GM18909 (cell line): ENCODE results near the gene IGFBP6.
A peak's percentile ranks its signal among the peaks of the same experiment; 100 is the strongest.
"Not testable (repeated sequence)": the region's sequence is repeated elsewhere in the genome, so short reads cannot be mapped to it uniquely, and the experiment has no call there.

Source experiments
- ATAC-seq: cut with Tn5 transposase; IDR thresholded peaks from one replicate; pipeline ENCODE4 v1.9.1; 2021; ENCODE audit warnings: mild to moderate bottlenecking; ENCODE audit not compliant: unreplicated experiment, poor library complexity

The IGFBP6 gene

DNA sequence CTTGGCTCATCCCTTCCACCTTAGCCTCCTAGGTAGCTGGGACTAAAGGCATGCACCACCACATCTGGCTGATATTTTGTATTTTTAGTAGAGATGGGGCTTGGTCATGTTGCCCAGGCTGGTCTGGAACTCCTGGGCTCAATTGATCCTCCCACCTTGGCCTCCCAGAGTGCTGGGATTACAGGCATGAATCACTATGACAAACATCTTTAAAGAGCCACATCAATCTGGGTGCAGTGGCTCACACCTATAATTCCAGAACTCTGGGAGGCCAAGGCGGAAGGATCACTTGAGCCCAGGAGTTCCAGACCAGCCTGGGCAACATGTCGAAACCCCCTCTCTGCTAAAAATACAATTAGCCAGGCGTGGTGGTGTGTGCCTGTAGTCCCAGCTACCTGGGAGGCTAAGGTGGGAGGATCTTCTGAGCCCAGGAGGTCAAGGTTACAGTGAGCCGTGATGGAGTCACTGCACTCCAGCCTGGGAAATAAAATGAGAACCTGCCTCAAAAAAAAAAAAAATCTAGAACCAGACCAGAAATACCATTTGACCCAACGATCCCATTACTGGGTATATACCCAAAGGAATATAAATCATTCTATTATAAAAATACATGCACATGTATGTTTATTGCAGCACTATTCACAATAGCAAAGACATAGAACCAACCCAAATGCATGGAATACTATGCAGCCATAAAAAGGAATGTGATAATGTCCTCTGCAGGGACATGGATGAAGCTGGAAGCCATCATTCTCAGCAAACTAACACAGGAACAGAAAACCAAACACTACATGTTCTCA lies 2.5 kb upstream of the IGFBP6 start:
- not testable (repeated sequence) for ATAC-seq

DNA sequence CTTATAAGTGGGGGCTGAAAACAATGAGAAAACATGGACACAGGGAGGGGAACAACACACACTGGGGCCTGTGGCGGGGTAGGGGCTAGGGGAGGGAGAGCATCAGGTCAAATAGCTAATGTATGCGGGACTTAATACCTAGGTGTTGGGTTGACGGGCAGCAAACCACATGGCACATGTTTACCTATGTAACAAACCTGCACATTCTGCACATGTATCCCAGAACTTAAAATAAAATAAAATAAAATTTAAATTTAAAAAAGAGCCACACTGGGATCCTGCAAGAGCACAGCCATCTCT lies 1.9 kb upstream of the IGFBP6 start:
- ATAC-seq: not testable (repeated sequence)

DNA sequence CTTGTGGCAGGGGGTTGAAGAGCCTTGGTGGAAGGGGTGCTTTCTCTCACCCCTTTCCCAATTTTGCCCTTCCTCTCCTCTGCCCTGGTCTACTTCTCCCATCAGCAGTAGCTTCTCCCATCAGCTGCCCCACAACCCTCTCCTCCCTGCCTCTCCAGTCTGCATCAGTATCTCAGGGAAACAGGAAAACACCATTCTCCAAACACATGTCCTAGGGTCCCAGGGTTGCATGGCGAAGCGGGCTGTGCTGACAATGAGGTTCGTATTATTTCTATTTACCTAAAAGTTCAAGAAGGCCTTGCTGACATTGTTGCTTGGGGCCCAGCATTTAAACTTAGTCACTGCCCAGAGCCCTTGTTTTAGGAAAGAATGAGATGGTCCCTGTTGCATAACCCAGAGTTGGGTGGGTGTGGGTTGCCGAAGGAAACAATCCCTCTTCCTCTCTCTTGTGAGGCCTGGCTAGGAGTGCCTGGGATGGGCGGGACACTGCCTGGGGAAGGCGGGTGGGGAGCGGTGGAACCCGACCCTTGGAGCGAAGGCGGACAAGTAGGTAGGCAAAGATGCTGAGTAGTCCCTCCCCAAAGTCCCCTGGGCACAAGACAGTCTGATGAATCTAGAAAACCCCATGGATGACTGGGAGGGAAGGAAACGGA lies 1.3 kb upstream of the IGFBP6 start:
- no peak for ATAC-seq

DNA sequence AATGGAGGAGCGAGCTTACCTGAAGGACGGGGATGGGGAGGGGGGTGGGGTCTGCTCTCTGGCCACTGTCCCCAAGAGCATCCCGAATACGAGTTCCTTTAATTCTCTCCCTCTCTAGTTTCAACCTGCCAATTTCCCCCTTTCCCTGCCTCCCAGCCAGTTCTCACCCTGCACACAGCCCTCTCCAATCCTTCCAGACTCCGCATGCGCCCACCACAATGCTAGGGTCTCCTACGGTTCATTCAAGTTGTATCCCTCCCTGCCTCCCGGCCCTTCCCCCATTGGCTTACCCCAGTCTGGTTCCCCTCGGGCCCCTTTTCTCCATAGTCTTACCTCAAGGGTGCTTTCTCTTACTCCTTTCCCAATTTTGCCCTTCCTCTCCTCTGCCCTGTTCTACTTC lies 708 bp upstream of the IGFBP6 start:
- ATAC-seq: no peak

DNA sequence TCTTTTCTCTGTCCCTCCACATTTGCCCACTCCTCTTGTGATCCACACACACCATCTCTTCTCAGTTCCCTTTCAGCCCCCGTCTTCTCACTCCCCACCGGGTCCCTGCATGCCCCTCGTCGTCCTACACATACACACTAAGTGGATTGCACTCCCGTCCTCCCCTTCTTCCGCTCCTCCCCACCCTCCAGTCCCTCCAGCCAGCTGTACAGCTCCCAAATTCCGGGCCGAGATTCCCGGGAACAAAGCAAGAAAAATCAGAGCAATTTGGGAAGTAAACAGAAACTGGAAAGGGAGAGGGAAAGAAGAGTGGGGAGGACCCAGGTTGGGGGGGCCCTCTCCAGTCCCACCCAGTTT lies 282 bp upstream of the IGFBP6 start:
- ATAC-seq: no peak

DNA sequence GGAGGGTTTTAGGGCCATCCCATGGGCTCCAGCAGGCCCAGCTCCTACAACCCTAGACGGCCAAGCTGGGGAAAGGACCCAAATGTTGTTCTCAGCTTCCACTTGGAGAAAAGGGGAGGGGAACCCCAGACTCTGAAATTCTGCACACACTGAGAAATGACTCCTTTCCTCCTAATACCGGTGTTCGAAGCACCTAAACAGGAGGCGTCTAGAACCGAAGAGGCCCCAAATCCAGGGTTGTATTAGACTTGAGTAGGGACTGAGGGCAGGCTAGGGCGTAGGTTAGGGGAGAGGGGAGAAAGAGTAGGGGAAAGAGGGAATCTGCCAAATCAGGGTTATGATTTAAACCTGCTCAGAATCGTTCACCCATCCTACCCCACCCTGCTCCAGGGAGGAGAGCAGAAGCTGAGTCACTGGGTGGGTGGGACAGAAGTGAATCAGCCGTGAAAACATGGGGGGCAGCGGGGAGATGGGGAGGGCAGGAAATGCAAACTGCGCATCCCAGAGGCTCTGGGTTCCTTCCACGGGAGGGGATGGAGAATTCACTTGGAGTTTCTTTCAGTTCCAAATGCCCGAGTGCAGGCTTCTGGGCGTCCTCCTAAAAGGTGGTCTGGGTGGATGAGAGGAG lies 1.0 kb downstream of the IGFBP6 start:
- no peak for ATAC-seq

DNA sequence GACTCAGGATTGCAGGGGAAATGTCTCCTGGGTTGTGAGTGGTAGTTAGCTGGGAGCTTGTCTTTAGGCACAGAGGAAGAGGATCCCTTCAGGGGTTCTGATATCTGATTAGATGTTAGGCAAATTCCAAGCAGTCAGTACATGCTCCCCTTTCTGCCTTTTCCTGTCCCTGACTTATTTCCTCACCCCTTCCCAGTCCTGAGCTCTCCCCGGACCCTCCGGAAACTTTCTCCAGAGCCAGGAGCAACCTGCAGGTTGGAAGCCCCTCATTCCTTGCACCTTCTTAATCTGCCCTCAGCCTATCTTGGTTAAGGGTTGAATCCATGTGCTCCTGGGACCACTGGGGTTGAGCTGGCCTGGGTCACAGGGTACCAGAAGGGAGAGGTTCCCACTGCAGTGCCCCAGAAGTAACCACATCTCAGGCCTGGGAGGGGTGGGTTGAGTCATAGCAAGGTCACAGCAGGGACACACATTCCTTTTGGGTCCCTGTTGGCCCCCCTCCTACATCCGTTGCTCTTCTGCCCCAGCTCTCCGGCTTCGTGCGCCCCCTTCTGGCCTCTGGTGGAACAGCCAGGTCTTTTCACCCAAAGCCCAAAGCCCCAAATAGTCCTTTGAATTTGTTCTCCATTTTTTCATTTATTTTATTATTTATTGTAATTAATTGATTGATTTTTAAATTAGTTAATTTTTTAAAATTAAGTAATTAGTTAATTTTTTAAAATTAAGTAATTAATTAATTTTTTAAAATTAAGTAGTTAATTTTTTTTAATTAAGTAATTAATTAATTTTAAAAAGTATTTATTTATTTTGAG lies 1.8 kb downstream of the IGFBP6 start:
- ATAC-seq: no peak

DNA sequence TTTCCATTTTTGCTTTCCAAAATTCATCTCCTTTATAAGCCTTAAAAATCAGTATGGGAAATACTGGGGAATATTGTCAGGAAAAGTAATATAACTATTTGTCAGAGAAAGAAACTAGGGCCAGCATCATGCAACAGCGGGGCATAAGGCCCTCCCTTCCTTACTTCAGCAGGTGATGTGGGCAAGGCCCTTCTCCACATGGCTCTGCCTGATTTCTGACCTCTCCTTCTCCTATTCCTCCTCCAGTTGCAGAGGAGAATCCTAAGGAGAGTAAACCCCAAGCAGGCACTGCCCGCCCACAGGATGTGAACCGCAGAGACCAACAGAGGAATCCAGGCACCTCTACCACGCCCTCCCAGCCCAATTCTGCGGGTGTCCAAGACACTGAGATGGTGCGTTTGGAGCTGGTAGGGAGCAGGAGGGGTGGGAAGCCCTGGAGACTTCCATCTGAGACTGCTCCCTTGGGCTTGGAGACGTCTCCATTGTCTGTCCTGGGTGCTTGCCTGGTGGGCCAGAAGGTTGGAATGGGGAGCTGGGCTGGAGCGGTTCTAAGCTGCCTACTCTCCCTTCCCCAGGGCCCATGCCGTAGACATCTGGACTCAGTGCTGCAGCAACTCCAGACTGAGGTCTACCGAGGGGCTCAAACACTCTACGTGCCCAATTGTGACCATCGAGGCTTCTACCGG lies 3.1 kb downstream of the IGFBP6 start:
- ATAC-seq: no peak

DNA sequence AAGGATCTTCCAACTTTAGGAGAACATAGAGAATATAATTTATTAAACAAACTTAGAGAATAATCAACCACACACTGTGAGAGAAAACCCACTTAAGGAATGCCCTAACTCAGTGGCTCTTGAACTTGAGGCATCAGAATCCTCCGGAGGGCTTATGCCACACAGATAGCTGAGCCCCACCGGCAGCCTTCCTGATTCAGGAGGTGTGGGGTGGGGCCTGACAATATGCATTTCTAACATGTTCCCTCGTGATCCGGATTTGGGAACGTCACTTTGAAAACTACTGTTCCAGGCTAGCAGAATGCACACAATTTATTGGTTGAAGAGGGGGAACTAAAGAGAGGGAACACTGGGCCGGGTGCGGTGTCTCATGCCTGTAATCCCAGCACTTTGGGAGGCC lies 3.8 kb downstream of the IGFBP6 start:
- no peak for ATAC-seq

DNA sequence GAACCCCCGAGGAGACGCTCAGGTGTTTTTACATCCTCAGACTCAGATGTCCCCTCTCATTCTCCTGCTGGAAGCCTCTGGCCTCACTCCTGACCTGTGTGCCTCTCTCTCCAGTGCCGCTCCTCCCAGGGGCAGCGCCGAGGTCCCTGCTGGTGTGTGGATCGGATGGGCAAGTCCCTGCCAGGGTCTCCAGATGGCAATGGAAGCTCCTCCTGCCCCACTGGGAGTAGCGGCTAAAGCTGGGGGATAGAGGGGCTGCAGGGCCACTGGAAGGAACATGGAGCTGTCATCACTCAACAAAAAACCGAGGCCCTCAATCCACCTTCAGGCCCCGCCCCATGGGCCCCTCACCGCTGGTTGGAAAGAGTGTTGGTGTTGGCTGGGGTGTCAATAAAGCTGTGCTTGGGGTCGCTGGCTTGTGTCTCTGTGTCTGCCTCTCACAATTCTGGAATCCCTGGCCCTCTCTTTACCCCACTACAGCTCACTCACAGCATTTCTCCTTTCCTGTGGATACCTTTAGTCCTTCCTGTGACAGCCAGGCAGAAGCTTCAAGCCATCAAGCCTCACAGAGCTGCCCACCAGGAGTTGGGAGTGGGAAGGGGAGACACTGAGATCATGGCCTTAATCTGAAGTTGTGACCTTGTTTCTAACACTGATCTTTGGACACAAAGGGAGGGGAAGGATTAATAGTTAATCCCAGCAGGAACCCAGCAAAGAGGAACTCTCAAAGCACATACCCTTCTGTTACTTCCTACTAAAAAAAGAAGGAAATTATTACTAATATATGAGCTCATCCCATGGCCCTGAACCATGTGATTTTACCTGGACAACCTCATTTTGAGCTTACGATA lies 4.7 kb downstream of the IGFBP6 start:
- no peak for ATAC-seq

DNA sequence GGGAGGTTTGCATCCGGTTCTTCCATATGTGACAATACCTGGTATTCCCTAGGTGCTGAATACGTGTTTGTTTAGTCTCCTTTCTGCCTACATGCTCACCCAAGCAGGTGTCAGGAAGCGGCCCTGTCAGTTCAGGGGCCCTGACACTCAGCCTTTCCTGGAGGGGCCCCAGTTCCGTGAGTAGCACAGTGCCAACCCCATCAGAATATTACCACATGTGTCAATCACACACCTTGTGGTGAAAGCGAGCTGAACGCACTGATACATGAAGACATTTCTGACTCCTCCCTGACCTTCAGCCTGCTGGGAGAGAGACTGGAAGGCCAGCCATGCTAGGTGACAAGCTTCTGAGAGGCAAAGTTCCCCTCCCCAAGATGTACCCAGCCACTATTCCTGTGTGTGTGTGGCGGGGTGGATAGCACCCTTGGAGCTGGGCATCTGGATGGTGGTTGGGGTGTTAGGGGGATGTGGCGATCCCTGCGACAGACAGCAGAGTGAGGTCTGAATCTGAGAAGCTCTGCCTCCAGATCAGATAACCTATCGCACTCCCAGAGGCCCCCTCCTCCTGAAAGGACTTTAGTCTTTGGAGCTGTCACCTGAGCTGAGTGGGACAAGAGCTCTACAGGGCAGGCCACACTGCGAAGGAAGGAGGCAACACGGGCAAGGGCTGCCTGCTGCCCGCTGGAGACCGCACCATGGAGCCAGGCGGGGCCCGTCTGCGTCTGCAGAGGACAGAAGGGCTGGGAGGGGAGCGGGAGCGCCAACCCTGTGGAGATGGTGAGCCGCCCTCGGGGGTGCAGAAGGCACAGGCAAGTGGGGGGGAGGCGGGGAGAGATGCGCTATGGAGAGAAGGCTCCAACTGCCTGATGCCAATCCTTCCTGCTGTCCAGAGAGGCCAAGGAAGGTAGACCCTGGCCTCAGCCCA lies 5.7 kb downstream of the IGFBP6 start, which contains the start of gene SOAT2:
TSS of gene SOAT2 (plus strand) at position 604 of the 925 bp plus-strand sequence. CDS start at position 696, 92 bp downstream.
- ATAC-seq: peak; percentile 71

DNA sequence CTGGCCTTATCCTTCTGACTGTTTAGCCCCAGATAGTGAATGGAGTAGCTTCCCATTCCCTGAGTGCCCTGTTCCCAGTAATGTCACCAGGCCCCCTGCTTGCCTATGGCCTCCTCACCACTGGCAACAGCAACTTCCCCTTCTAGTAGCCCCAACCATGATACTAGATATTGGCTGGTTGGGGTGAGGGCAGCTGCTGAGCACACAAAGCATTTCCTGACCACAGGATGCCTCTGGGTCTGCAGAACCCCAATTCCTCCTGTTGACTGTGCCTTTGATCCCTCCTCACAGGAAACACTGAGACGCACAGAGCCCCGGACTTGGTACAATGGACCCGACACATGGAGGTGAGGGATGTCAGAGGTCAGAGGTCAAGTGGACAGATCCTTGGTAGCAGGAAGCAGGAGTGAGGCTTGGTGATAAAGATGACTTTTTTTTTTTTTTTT lies 6.4 kb downstream of the IGFBP6 start:
- no peak for ATAC-seq

DNA sequence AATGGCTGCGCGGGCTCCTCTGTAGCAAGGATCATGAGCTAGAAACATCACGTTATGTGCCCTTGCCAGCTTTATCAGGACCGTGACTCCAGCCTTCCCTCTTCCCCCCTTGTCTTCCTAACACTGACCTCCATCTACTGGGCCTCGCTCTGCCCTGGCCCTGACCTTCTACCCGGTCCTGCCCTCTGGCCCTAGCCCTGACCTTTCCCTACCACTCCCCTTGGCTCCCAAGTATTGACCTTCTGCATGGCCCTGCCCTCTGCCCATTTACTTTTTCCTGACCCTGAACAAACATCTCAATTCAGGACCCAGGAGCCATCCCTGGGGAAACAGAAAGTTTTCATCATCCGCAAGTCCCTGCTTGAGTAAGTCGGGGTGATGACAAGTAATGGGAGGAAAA lies 7.8 kb downstream of the IGFBP6 start:
- ATAC-seq: no peak

DNA sequence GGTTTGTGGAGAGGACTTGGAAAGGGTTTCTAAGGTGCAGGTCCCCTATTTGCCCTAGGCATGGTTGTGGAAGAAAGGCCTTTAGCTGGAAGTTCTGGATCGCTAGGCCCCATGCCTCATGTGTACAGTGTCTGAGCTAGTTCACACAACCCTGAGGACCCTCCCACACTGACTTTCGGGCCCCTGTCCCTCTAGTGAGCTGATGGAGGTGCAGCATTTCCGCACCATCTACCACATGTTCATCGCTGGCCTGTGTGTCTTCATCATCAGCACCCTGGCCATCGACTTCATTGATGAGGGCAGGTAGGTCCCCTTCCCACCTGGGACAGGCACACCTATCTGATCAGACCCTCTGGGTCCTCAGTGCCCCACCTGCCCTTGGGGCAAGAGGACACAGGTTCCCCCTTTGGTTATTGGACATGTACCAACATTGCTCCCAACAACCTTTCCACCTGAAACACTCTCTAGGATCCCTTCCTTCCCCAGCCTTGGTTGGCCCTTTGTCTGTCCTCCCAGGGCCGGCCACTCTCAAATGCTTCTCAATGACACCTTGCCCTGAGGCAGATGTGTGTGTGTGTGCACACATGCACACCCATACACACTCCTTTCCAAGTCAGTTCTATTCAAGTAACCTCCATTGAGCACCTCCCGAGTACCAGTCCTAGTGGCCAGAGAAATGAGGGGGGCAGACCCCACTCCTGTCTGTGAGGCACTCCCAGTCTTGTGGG lies 8.4 kb downstream of the IGFBP6 start:
- no peak for ATAC-seq

DNA sequence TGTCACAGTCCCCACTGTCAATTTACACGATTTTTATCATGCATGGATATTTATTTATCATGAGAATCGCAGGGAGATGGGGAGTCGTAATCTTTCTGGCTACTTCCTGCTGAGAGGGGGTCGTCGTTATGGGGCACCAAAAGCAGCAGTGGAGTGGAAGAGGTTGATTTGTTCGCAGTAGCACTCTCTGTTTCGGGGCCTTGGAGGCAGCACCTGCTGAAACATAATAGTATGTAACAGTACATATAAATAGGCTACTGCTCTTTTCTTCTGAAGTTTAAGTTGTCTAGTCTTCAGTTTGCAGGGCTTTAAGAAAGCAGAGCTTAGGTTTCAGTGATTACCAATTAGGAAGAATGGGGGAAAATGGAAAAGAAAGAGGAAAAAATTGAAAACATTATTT lies 9.7 kb downstream of the IGFBP6 start:
- ATAC-seq: no peak

DNA sequence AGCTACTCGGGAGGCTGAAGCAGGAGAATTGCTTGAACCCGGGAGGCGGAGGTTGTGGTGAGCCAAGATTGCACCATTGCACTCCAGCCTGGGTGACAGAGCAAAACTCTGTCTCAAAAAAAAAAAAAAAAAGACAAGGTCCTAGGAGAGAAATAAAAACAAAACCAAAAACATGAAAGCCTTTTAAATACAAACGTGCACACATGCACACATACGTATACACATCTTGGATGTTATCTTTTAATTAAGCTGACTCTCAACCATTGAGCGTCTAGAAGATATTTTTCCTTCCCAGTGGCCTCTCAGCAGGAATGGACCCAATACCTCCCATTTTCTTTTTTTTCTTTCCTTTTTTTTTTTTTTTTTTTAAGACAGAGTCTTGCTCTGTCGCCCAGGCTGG lies 15.0 kb downstream of the IGFBP6 start:
- ATAC-seq: not testable (repeated sequence)

DNA sequence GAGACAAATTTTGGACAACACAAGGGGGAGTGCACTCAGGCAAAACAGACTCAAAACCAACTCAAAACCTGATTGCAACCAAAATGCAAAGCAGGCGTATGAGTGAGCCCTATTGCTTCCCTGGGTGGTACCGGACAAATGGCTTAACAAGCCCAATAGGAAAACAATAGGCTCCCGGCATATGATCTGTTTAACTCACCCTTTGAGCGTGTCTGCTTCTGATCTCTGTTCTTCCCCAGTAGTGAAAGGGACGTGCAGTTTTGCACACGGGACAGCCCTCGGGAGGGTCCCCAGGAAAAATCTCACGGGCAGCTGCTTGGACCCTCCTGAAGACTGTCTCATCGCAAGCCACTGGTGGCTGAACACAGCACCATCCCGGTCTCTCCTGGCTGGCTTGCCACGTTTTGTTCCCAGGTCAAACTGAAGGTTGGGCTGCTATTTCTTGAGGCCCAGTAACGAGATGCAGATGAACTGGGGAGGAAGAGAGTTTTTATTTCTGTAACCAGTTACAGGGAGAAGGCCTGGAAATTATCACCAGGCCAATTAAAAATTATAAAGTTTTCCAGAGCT lies 15.8 kb downstream of the IGFBP6 start:
- ATAC-seq: no peak
